ENCODE data around the gene WDR27.

The WDR27 gene

DNA sequence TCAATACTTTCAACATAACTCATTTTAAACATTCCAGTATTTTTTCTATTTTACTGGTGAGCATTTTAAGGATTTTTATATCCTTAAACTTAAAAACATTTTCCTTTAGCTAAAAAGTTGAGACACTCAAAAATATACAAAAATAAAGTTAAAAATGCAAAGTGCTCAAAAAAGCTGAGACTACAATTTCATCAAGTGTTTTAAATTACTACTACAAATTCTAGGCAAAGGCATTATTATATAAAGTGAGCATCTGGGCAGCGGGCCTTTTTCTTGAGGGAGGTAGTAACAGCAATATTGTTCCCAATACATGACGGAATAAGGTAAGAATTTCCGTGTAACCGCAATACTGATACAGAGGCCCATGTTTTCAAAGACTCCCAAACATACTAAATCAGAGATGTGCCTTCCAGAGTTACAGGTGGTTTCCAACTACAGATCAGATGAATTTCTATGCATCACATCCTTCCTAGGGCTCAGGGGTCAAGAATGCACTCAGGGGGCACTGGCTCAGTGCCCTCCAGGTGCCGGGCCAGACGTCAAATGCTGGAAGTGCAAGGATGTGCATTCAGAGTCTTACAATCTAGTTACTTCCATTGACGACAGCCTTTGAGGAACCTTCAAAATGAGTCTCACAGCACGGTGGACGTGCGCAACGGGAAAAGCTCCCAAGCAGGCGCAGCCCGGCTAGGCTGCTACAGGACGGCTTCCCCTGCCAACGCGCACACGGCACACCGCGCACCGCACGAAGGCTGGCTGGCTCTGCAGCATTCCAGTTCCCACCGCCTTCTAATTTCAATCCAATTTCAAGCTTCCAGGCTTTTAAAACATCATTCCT lies 20.8 kb upstream of the WDR27 start:
- peak overlapping the region; percentile 89 for H3K4me3 ChIP-seq (ENCODE audit: low read depth, low read length)
- ChIA-PET POLR2A (interaction anchor here (1.1 to 3.2 kb wide), 5 partner anchors 18 to 367 kb away, joined by 3 to 33 read pairs (median 8); partner anchors contain the start of genes C6orf120, DYNLT2, ERMARD and WDR27), CTCF (interaction anchor here (0.6 to 2.6 kb wide), 4 partner anchors 13 to 852 kb away, joined by 3 to 21 read pairs (median 4); partner anchors contain the start of genes C6orf120 and WDR27)
- H3K27ac ChIP-seq (ENCODE audit: extremely low read depth, low read depth, low read length): peak overlapping the region; percentile 90
- H3K36me3 ChIP-seq (ENCODE audit: control insufficient read depth in 2 of 2, insufficient read depth in 1 of 2, low read length in 2 of 2): peaks cover 10 to 11% of the 10 kb centered on the region in 2 experiments
- no peaks in the 10 kb centered on the region for H3K9me3 ChIP-seq (ENCODE audit: control insufficient read depth, insufficient read depth, low read depth, low read length)
- H3K4me1 ChIP-seq (ENCODE audit: control insufficient read depth, insufficient read depth, low read length): 0 out of 2 replicates have a peak, but pooled peaks cover 4% of the 10 kb centered on the region
- no peak; the same call in 1 of the 2 replicates for TF ChIP-seq KLF8 (tag by site-specific recombination; IDR thresholded peaks at IDR 0.05)
- TF ChIP-seq ZNF561 (tag by site-specific recombination; IDR thresholded peaks at IDR 0.05; ENCODE audit: borderline replicate concordance): no peak; the same call in 1 of the 2 replicates
- TF ChIP-seq ZNF530 (tag by site-specific recombination; IDR thresholded peaks at IDR 0.05; ENCODE audit: low read depth): no peak
- TF ChIP-seq, protein P1, sequence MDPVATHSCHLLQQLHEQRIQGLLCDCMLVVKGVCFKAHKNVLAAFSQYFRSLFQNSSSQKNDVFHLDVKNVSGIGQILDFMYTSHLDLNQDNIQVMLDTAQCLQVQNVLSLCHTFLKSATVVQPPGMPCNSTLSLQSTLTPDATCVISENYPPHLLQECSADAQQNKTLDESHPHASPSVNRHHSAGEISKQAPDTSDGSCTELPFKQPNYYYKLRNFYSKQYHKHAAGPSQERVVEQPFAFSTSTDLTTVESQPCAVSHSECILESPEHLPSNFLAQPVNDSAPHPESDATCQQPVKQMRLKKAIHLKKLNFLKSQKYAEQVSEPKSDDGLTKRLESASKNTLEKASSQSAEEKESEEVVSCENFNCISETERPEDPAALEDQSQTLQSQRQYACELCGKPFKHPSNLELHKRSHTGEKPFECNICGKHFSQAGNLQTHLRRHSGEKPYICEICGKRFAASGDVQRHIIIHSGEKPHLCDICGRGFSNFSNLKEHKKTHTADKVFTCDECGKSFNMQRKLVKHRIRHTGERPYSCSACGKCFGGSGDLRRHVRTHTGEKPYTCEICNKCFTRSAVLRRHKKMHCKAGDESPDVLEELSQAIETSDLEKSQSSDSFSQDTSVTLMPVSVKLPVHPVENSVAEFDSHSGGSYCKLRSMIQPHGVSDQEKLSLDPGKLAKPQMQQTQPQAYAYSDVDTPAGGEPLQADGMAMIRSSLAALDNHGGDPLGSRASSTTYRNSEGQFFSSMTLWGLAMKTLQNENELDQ (tag by site-specific recombination; IDR thresholded peaks at IDR 0.05; ENCODE audit: low read depth): no peak
- TF ChIP-seq, protein P2, sequence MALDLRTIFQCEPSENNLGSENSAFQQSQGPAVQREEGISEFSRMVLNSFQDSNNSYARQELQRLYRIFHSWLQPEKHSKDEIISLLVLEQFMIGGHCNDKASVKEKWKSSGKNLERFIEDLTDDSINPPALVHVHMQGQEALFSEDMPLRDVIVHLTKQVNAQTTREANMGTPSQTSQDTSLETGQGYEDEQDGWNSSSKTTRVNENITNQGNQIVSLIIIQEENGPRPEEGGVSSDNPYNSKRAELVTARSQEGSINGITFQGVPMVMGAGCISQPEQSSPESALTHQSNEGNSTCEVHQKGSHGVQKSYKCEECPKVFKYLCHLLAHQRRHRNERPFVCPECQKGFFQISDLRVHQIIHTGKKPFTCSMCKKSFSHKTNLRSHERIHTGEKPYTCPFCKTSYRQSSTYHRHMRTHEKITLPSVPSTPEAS (tag by site-specific recombination; IDR thresholded peaks at IDR 0.05): no peak
- no peak for TF ChIP-seq ZNF2 (tag by site-specific recombination; IDR thresholded peaks at IDR 0.05)
- TF ChIP-seq ZNF549 (tag by site-specific recombination; IDR thresholded peaks at IDR 0.05): peak; percentile 68
- TF ChIP-seq, protein P3, sequence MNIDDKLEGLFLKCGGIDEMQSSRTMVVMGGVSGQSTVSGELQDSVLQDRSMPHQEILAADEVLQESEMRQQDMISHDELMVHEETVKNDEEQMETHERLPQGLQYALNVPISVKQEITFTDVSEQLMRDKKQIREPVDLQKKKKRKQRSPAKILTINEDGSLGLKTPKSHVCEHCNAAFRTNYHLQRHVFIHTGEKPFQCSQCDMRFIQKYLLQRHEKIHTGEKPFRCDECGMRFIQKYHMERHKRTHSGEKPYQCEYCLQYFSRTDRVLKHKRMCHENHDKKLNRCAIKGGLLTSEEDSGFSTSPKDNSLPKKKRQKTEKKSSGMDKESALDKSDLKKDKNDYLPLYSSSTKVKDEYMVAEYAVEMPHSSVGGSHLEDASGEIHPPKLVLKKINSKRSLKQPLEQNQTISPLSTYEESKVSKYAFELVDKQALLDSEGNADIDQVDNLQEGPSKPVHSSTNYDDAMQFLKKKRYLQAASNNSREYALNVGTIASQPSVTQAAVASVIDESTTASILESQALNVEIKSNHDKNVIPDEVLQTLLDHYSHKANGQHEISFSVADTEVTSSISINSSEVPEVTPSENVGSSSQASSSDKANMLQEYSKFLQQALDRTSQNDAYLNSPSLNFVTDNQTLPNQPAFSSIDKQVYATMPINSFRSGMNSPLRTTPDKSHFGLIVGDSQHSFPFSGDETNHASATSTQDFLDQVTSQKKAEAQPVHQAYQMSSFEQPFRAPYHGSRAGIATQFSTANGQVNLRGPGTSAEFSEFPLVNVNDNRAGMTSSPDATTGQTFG (tag by site-specific recombination; IDR thresholded peaks at IDR 0.05; ENCODE audit: borderline replicate concordance): no peak
- no peak for TF ChIP-seq RBAK (tag by site-specific recombination; IDR thresholded peaks at IDR 0.05)
- TF ChIP-seq, protein P4, sequence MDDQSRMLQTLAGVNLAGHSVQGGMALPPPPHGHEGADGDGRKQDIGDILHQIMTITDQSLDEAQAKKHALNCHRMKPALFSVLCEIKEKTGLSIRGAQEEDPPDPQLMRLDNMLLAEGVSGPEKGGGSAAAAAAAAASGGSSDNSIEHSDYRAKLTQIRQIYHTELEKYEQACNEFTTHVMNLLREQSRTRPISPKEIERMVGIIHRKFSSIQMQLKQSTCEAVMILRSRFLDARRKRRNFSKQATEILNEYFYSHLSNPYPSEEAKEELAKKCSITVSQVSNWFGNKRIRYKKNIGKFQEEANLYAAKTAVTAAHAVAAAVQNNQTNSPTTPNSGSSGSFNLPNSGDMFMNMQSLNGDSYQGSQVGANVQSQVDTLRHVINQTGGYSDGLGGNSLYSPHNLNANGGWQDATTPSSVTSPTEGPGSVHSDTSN (CRISPR knock-in tag; IDR thresholded peaks at IDR 0.05): no peak
- TF ChIP-seq ZNF274 (IDR thresholded peaks at IDR 0.05; ENCODE audit: low read length): no peak
- no peak for TF ChIP-seq ZNF274 (tag by site-specific recombination; IDR thresholded peaks at IDR 0.05; ENCODE audit: borderline replicate concordance)
- TF ChIP-seq, protein P5, sequence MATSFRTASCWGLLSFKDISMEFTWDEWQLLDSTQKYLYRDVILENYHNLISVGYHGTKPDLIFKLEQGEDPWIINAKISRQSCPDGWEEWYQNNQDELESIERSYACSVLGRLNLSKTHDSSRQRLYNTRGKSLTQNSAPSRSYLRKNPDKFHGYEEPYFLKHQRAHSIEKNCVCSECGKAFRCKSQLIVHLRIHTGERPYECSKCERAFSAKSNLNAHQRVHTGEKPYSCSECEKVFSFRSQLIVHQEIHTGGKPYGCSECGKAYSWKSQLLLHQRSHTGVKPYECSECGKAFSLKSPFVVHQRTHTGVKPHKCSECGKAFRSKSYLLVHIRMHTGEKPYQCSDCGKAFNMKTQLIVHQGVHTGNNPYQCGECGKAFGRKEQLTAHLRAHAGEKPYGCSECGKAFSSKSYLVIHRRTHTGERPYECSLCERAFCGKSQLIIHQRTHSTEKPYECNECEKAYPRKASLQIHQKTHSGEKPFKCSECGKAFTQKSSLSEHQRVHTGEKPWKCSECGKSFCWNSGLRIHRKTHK (tag by site-specific recombination; IDR thresholded peaks at IDR 0.05): no peak
- TF ChIP-seq PRDM1 (tag by site-specific recombination; IDR thresholded peaks at IDR 0.05): no peak
- TF ChIP-seq, protein P6, sequence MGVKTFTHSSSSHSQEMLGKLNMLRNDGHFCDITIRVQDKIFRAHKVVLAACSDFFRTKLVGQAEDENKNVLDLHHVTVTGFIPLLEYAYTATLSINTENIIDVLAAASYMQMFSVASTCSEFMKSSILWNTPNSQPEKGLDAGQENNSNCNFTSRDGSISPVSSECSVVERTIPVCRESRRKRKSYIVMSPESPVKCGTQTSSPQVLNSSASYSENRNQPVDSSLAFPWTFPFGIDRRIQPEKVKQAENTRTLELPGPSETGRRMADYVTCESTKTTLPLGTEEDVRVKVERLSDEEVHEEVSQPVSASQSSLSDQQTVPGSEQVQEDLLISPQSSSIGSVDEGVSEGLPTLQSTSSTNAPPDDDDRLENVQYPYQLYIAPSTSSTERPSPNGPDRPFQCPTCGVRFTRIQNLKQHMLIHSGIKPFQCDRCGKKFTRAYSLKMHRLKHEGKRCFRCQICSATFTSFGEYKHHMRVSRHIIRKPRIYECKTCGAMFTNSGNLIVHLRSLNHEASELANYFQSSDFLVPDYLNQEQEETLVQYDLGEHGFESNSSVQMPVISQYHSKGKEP (tag by site-specific recombination; IDR thresholded peaks at IDR 0.05): no peak
- no peak for TF ChIP-seq ZBTB7A (tag by site-specific recombination; IDR thresholded peaks at IDR 0.05; ENCODE audit: low read depth)
- no peak for TF ChIP-seq ZNF791 (tag by site-specific recombination; IDR thresholded peaks at IDR 0.05)
- TF ChIP-seq SP7 (tag by site-specific recombination; IDR thresholded peaks at IDR 0.05): peak; percentile 53
- TF ChIP-seq ZFP69B (tag by site-specific recombination; IDR thresholded peaks at IDR 0.05): no peak
- no peak for TF ChIP-seq ZNF501 (tag by site-specific recombination; IDR thresholded peaks at IDR 0.05)
- no peak for TF ChIP-seq ZNF777 (tag by site-specific recombination; IDR thresholded peaks at IDR 0.05; ENCODE audit: borderline replicate concordance)
- TF ChIP-seq BCL11A (tag by site-specific recombination; IDR thresholded peaks at IDR 0.05; ENCODE audit: low read depth): no peak
- TF ChIP-seq ZNF548 (tag by site-specific recombination; IDR thresholded peaks at IDR 0.05): no peak
- TF ChIP-seq ZSCAN16 (tag by site-specific recombination; IDR thresholded peaks at IDR 0.05): no peak
- peak; percentile 54; the same call in 1 of the 2 replicates for TF ChIP-seq OSR2 (tag by site-specific recombination; IDR thresholded peaks at IDR 0.05)
- no peak for TF ChIP-seq OVOL3 (tag by site-specific recombination; IDR thresholded peaks at IDR 0.05)
- TF ChIP-seq ZNF623 (tag by site-specific recombination; IDR thresholded peaks at IDR 0.05): 0 out of 2 replicates have a peak, but pooled peaks have one; percentile 5

Measured in HEK293 (cell line).